Measurements from ENCODE around the gene FAM25G. TPM values are rescaled to one million over a fixed set of nuclear protein-coding genes. Genes with fewer than 3 reads are reported as not detected.

The FAM25G gene
- total and polyA plus RNA-seq, 2 of the 4 experiments (the other 2 are of a cell fraction) = not detected

DNA sequence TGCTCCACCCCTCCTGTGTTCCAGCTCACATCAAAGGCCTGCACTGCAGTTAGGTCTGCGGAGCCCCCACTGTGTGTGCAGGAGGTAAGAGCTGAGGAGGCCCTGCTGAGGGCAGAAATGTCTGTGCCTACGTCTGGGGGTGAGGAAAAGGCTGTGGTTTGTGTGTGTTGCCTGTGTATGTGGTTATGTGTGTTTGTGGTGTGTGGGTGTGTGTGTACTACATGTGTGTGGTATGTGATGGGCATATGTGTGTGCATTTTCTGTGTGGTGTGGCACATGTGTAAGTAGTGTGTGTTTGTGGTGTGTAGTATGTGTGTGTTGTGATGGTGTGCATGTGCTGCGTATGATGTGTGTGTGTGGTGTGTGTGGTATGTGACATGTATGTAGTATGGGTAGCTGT lies 43.8 kb downstream of the FAM25G start:
- no peak overlapping the region for H2AK9ac ChIP-seq (replicated peaks; ENCODE audit: low read depth, low read length, poor library complexity)
- intact Hi-C loops (cut with micrococcal nuclease) (no loop called here), dilution Hi-C loops (cut with HindIII; ENCODE audit: low sequenced_read_pairs, unreplicated experiment) (no loop called here), in situ Hi-C loops (cut with MboI; ENCODE audit: low sequenced_read_pairs) (no loop called here)
- H2BK5ac ChIP-seq (ENCODE audit: low read depth, low read length, poor library complexity, severe bottlenecking) = peak overlapping the region; percentile 82
- ChIA-PET POLR2A (ENCODE audit: unreplicated experiment) (no interaction called here), CTCF (no interaction called here)
- no peak overlapping the region for H2AK5ac ChIP-seq (ENCODE audit: low read depth, low read length)
- no peaks in the 10 kb centered on the region for H3K36me3 ChIP-seq (ENCODE audit: control insufficient read depth, insufficient read depth, low read length)
- H3K56ac ChIP-seq (ENCODE audit: extremely low read depth, insufficient read depth, low read length) = no peak overlapping the region
- no peak overlapping the region for H3K27ac ChIP-seq (ENCODE audit: insufficient read depth, low read length)
- WGBS, 2 experiments (ENCODE audit: extremely low coverage in 2 of 2, insufficient read length in 1 of 2) = 50% methylated on average over 2 of the region's 3 CpGs; no CpG with 5 or more reads in 1 of the 2 experiments
- H3K4me2 ChIP-seq (ENCODE audit: low read depth, low read length) = no peak overlapping the region
- no peak overlapping the region for H4K5ac ChIP-seq (ENCODE audit: low read depth, low read length)
- no peaks in the 10 kb centered on the region for H4K20me1 ChIP-seq (ENCODE audit: insufficient read depth, low read length)
- TF ChIP-seq MXI1 (IDR thresholded peaks at IDR 0.05; ENCODE audit: borderline replicate concordance, low read depth, low read length) (no peak), NFE2L2 (IDR thresholded peaks at IDR 0.05; ENCODE audit: low read depth, low read length) (no peak), CEBPB (IDR thresholded peaks at IDR 0.05; ENCODE audit: low read depth, low read length) (no peak), RFX5 (IDR thresholded peaks at IDR 0.05; ENCODE audit: low read depth, low read length) (no peak), BHLHE40 (IDR thresholded peaks at IDR 0.05; ENCODE audit: low read depth, low read length) (no peak), POLR2A (IDR thresholded peaks at IDR 0.05; ENCODE audit: low read depth, low read length) (no peak), FOS (IDR thresholded peaks at IDR 0.05; ENCODE audit: low read depth, low read length) (no peak), SMC3 (IDR thresholded peaks at IDR 0.05; ENCODE audit: low read depth, low read length) (no peak), CHD1 (IDR thresholded peaks at IDR 0.05; ENCODE audit: low read depth, low read length) (no peak), MAFK (IDR thresholded peaks at IDR 0.05; ENCODE audit: low read depth, low read length) (no peak), MAZ (IDR thresholded peaks at IDR 0.05; ENCODE audit: borderline replicate concordance, low read depth, low read length) (no peak), RCOR1 (IDR thresholded peaks at IDR 0.05; ENCODE audit: insufficient replicate concordance, low read length) (no peak)
- TF ChIP-seq, protein P1, sequence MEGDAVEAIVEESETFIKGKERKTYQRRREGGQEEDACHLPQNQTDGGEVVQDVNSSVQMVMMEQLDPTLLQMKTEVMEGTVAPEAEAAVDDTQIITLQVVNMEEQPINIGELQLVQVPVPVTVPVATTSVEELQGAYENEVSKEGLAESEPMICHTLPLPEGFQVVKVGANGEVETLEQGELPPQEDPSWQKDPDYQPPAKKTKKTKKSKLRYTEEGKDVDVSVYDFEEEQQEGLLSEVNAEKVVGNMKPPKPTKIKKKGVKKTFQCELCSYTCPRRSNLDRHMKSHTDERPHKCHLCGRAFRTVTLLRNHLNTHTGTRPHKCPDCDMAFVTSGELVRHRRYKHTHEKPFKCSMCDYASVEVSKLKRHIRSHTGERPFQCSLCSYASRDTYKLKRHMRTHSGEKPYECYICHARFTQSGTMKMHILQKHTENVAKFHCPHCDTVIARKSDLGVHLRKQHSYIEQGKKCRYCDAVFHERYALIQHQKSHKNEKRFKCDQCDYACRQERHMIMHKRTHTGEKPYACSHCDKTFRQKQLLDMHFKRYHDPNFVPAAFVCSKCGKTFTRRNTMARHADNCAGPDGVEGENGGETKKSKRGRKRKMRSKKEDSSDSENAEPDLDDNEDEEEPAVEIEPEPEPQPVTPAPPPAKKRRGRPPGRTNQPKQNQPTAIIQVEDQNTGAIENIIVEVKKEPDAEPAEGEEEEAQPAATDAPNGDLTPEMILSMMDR (conservative IDR thresholded peaks at IDR 0.05; ENCODE audit: low read depth, low read length) = no peak
- TF ChIP-seq, protein P2, sequence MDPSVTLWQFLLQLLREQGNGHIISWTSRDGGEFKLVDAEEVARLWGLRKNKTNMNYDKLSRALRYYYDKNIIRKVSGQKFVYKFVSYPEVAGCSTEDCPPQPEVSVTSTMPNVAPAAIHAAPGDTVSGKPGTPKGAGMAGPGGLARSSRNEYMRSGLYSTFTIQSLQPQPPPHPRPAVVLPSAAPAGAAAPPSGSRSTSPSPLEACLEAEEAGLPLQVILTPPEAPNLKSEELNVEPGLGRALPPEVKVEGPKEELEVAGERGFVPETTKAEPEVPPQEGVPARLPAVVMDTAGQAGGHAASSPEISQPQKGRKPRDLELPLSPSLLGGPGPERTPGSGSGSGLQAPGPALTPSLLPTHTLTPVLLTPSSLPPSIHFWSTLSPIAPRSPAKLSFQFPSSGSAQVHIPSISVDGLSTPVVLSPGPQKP (IDR thresholded peaks at IDR 0.05; ENCODE audit: borderline replicate concordance, low read depth, low read length) = no peak
- TF ChIP-seq, protein P3, sequence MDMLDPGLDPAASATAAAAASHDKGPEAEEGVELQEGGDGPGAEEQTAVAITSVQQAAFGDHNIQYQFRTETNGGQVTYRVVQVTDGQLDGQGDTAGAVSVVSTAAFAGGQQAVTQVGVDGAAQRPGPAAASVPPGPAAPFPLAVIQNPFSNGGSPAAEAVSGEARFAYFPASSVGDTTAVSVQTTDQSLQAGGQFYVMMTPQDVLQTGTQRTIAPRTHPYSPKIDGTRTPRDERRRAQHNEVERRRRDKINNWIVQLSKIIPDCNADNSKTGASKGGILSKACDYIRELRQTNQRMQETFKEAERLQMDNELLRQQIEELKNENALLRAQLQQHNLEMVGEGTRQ (IDR thresholded peaks at IDR 0.05; ENCODE audit: low read depth, low read length) = no peak
- BruUV-seq (replicated peaks) = no TSS peak
- H4K91ac ChIP-seq (ENCODE audit: insufficient read depth, low read depth, low read length) = no peak overlapping the region
- no peak overlapping the region for H3K4me3 ChIP-seq (ENCODE audit: insufficient read depth, low read depth, low read length)
- H3K14ac ChIP-seq (replicated peaks; ENCODE audit: low read depth, low read length) = no peak overlapping the region
- no peak for DNase-seq
- no peak for ATAC-seq (ENCODE audit: low read depth)
- no peak overlapping the region for H3K9ac ChIP-seq (ENCODE audit: low read depth, low read length)
- H2AFZ ChIP-seq (replicated peaks; ENCODE audit: low read length, poor library complexity) = peak overlapping the region; percentile 13
- H2BK120ac ChIP-seq (ENCODE audit: low read depth, low read length) = no peak overlapping the region
- H2BK20ac ChIP-seq (ENCODE audit: low read depth, low read length) = no peak overlapping the region
- H3K9me3 ChIP-seq (ENCODE audit: control insufficient read depth, insufficient read depth, low read length) = peaks cover 15% of the 10 kb centered on the region
- H4K8ac ChIP-seq (ENCODE audit: low read depth in 2 of 2, low read length in 2 of 2) = no peak overlapping the region
- no peak overlapping the region for H3K4ac ChIP-seq (ENCODE audit: low read depth, low read length)
- H3K9me1 ChIP-seq (ENCODE audit: insufficient read depth, low read length) = peaks cover 9% of the 10 kb centered on the region
- H3K4me1 ChIP-seq (ENCODE audit: control insufficient read depth, insufficient read depth, low read length) = no peaks in the 10 kb centered on the region
- H3K79me1 ChIP-seq (ENCODE audit: low read depth in 1 of 2, low read length in 2 of 2) = no peaks in the 10 kb centered on the region
- no peak overlapping the region for H3K23ac ChIP-seq (ENCODE audit: low read depth, low read length)
- H2BK15ac ChIP-seq (ENCODE audit: low read depth, low read length) = no peak overlapping the region
- H3K27me3 ChIP-seq (ENCODE audit: control insufficient read depth, insufficient read depth, low read length) = peaks cover 19% of the 10 kb centered on the region
- H3K18ac ChIP-seq (ENCODE audit: low read depth, low read length) = no peak overlapping the region

All from IMR-90 (cell line).